Neural cell (in vitro differentiated cells): Measurements from ENCODE around the gene RET. TPM values are rescaled to one million over a fixed set of nuclear protein-coding genes. Genes with fewer than 3 reads are reported as not detected.

Experiments used
- H2AFZ ChIP-seq: fragments of 200-600, 300-800 bp; sonication (generic), shearing (Covaris generic); 2 replicates; pipeline ENCODE4 v1.6.0; 2014; ENCODE audit warnings: low read depth, mild to moderate bottlenecking, antibody characterized with exemption, low read length, moderate library complexity
- H3F3A ChIP-seq: fragments of 200-600 bp; shearing (Covaris generic); 2 replicates; pipeline ENCODE4 v1.6.1; 2016; ENCODE audit warnings: mild to moderate bottlenecking, moderate library complexity, mixed read lengths, antibody characterized with exemption, low read length; ENCODE audit not compliant: insufficient read depth, poor library complexity, severe bottlenecking
- H3K27ac ChIP-seq: fragments of 200-600, 300-800 bp; sonication (generic), shearing (Covaris generic); 2 replicates; pipeline ENCODE4 v1.5.1; 2014; ENCODE audit warnings: mild to moderate bottlenecking, low read length, moderate library complexity
- H3K27me3 ChIP-seq: fragments of 300-800, 200-600 bp; sonication (generic), shearing (Covaris generic); 2 replicates; pipeline ENCODE4 v1.6.0; 2014; ENCODE audit warnings: mild to moderate bottlenecking, low read depth, low read length, moderate library complexity; ENCODE audit not compliant: insufficient read depth
- H3K36me3 ChIP-seq: fragments of 300-800, 200-600 bp; sonication (generic), shearing (Covaris generic); 2 replicates; pipeline ENCODE4 v1.5.1; 2014; ENCODE audit warnings: mild to moderate bottlenecking, antibody characterized with exemption, low read length, moderate library complexity; ENCODE audit not compliant: insufficient read depth
- H3K4me2 ChIP-seq: fragments of 300-800, 200-600 bp; sonication (generic), shearing (Covaris generic); 2 replicates; pipeline ENCODE4 v1.6.0; 2014; ENCODE audit warnings: mild to moderate bottlenecking, low read length
- H3K4me3 ChIP-seq: fragments of 300-800, 200-600 bp; sonication (generic), shearing (Covaris generic); 2 replicates; pipeline ENCODE4 v1.5.1; 2014; ENCODE audit warnings: mild to moderate bottlenecking, low read length, moderate library complexity
- H3K79me2 ChIP-seq: fragments of 200-600 bp; shearing (Covaris generic); replicated peaks from 2 replicates; pipeline ENCODE4 v1.6.0; 2014; ENCODE audit warnings: mild to moderate bottlenecking, low read length, moderate library complexity; ENCODE audit not compliant: insufficient read depth
- H3K9ac ChIP-seq: fragments of 300-800, 200-600 bp; sonication (generic), shearing (Covaris generic); 2 replicates; pipeline ENCODE4 v1.6.1; 2016; ENCODE audit warnings: mild to moderate bottlenecking, low read length, mixed read lengths
- H3K9me2 ChIP-seq: fragments of 200-600 bp; shearing (Covaris generic); 2 replicates; pipeline ENCODE4 v1.6.1; 2016; ENCODE audit warnings: mild to moderate bottlenecking, low read length, mixed read lengths; ENCODE audit not compliant: insufficient read depth
- H3K9me3 ChIP-seq: fragments of 200-600, 300-800 bp; sonication (generic), shearing (Covaris generic); 2 replicates; pipeline ENCODE4 v1.6.1; 2016; ENCODE audit warnings: mild to moderate bottlenecking, mixed run types, low read length, moderate library complexity, mixed read lengths
- H4K20me1 ChIP-seq: fragments of 200-600 bp; shearing (Covaris generic); 2 replicates; pipeline ENCODE4 v1.6.1; 2016; ENCODE audit warnings: mild to moderate bottlenecking, mixed run types; ENCODE audit not compliant: insufficient read depth
- EP300 ChIP-seq: fragments of 450-650 bp; conservative IDR thresholded peaks from 2 replicates; pipeline ENCODE4 v1.6.1; 2014; ENCODE audit warnings: antibody characterized with exemption, mild to moderate bottlenecking, moderate library complexity; ENCODE audit not compliant: poor library complexity, severe bottlenecking
- EZH2 ChIP-seq: fragments of 200-600, 300-800 bp; shearing (Covaris generic), sonication (generic); IDR thresholded peaks from 2 replicates; pipeline ENCODE4 v1.6.1; 2014; ENCODE audit warnings: antibody characterized with exemption, low read length, borderline replicate concordance, mild to moderate bottlenecking; ENCODE audit not compliant: insufficient read depth, poor library complexity, severe bottlenecking
- MXI1 ChIP-seq: fragments of 450-650 bp; conservative IDR thresholded peaks from 2 replicates; pipeline ENCODE4 v1.6.1; 2014; ENCODE audit warnings: antibody characterized with exemption, mild to moderate bottlenecking; ENCODE audit not compliant: poor library complexity, severe bottlenecking
- POLR2AphosphoS5 ChIP-seq: IDR thresholded peaks from 2 replicates; pipeline ENCODE4 v1.6.1; 2012
- RAD21 ChIP-seq: fragments of 450-650 bp; conservative IDR thresholded peaks from 2 replicates; pipeline ENCODE4 v1.6.1; 2014; ENCODE audit warnings: antibody characterized with exemption, mild to moderate bottlenecking, moderate library complexity
- SMC3 ChIP-seq: fragments of 450-650 bp; conservative IDR thresholded peaks from 2 replicates; pipeline ENCODE4 v1.6.1; 2014; ENCODE audit warnings: antibody characterized with exemption, mild to moderate bottlenecking, moderate library complexity; ENCODE audit not compliant: poor library complexity
- TAF1 ChIP-seq: IDR thresholded peaks from 2 replicates; pipeline ENCODE4 v1.6.1; 2012; ENCODE audit warnings: low read depth
- polyA plus RNA-seq: library from polyadenylated mRNA; depleted of rRNA; stranded (reverse); fragments of >200 nt; gene quantifications from 2 replicates; pipeline ENCODE4 v1.2.3, GENCODE V29; 2014
- TF ChIP-seq, protein P1 (sequence below): IDR thresholded peaks from 2 replicates; pipeline ENCODE4 v1.6.1; 2012; ENCODE audit warnings: borderline replicate concordance
- TF ChIP-seq, protein P2 (sequence below): fragments of 450-650 bp; IDR thresholded peaks from 2 replicates; pipeline ENCODE4 v1.5.1; 2014; ENCODE audit warnings: antibody characterized with exemption, mild to moderate bottlenecking, moderate library complexity; ENCODE audit not compliant: poor library complexity, severe bottlenecking

Gene RET
- polyA plus RNA-seq, 1 donor from 2014 or later: 1.7 TPM

DNA sequence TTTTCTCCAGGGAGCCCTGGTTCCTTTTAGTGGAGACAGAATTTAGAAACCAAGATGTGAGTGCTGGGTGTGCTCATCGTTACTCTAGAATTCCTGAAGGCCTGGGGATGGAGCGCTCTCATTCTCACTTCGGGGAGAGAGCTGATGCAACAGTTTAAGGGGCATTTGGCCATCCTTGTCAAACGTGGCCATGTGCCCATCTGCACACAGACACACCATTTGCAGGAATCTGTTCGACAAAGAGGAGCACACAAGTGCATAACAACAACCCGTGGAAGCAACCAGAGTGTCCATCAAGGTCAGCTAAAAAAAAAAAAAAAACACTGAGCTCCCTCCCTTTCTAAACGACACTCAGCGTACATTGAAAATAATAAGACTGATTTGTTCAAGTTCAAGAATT is 23.0 kb upstream of the RET start:
- TF ChIP-seq, protein P1, sequence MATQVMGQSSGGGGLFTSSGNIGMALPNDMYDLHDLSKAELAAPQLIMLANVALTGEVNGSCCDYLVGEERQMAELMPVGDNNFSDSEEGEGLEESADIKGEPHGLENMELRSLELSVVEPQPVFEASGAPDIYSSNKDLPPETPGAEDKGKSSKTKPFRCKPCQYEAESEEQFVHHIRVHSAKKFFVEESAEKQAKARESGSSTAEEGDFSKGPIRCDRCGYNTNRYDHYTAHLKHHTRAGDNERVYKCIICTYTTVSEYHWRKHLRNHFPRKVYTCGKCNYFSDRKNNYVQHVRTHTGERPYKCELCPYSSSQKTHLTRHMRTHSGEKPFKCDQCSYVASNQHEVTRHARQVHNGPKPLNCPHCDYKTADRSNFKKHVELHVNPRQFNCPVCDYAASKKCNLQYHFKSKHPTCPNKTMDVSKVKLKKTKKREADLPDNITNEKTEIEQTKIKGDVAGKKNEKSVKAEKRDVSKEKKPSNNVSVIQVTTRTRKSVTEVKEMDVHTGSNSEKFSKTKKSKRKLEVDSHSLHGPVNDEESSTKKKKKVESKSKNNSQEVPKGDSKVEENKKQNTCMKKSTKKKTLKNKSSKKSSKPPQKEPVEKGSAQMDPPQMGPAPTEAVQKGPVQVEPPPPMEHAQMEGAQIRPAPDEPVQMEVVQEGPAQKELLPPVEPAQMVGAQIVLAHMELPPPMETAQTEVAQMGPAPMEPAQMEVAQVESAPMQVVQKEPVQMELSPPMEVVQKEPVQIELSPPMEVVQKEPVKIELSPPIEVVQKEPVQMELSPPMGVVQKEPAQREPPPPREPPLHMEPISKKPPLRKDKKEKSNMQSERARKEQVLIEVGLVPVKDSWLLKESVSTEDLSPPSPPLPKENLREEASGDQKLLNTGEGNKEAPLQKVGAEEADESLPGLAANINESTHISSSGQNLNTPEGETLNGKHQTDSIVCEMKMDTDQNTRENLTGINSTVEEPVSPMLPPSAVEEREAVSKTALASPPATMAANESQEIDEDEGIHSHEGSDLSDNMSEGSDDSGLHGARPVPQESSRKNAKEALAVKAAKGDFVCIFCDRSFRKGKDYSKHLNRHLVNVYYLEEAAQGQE: no peak
- TF ChIP-seq MXI1 (no peak), EZH2 (no peak), POLR2AphosphoS5 (no peak)
- TF ChIP-seq, protein P2, sequence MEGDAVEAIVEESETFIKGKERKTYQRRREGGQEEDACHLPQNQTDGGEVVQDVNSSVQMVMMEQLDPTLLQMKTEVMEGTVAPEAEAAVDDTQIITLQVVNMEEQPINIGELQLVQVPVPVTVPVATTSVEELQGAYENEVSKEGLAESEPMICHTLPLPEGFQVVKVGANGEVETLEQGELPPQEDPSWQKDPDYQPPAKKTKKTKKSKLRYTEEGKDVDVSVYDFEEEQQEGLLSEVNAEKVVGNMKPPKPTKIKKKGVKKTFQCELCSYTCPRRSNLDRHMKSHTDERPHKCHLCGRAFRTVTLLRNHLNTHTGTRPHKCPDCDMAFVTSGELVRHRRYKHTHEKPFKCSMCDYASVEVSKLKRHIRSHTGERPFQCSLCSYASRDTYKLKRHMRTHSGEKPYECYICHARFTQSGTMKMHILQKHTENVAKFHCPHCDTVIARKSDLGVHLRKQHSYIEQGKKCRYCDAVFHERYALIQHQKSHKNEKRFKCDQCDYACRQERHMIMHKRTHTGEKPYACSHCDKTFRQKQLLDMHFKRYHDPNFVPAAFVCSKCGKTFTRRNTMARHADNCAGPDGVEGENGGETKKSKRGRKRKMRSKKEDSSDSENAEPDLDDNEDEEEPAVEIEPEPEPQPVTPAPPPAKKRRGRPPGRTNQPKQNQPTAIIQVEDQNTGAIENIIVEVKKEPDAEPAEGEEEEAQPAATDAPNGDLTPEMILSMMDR: no peak

DNA sequence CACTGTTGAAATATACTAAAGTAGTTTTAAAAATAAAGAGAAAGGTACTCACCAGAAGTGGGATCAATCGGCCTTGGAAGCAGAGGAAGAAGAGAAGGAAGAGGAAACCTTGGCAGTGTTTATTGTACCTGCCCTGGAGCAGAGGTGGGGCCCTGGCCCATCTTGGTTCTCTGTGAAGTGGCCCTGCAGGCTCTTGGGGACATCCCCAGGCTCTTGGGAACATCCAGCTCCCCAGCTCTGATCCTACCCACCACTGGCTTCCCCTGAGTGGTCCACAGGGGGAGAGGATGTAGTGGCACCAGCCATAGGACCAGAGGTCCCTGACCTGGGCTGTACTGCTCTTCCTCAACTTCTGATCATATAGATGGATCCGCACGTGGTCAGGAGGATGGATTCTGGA is 22.3 kb upstream of the RET start:
- H3K9ac ChIP-seq: no peak overlapping the region
- H4K20me1 ChIP-seq: no peaks in the 10 kb centered on the region
- TF ChIP-seq EP300: no peak
- no peak for TF ChIP-seq POLR2AphosphoS5
- TF ChIP-seq, protein P1: no peak
- TF ChIP-seq SMC3: no peak
- no peak for TF ChIP-seq RAD21
- TF ChIP-seq TAF1: no peak
- no peak for TF ChIP-seq EZH2
- no peak for TF ChIP-seq MXI1
- TF ChIP-seq, protein P2: no peak
- no peaks in the 10 kb centered on the region for H3K79me2 ChIP-seq
- H3K4me3 ChIP-seq: no peak overlapping the region
- H3K36me3 ChIP-seq: no peaks in the 10 kb centered on the region
- no peaks in the 10 kb centered on the region for H3K27me3 ChIP-seq
- no peak overlapping the region for H3K4me2 ChIP-seq
- no peak overlapping the region for H3K27ac ChIP-seq
- H2AFZ ChIP-seq: no peak overlapping the region
- no peaks in the 10 kb centered on the region for H3K9me3 ChIP-seq
- H3K9me2 ChIP-seq: no peaks in the 10 kb centered on the region
- H3F3A ChIP-seq: no peaks in the 10 kb centered on the region

More for the DNA sequence above, 23.0 kb upstream of the RET start:
- Histone ChIP-seq H2AFZ (no peak overlapping the region), H3K36me3 (no peaks in the 10 kb centered on the region), H3K9ac (no peak overlapping the region), H3K27me3 (no peaks in the 10 kb centered on the region), H3K4me2 (no peak overlapping the region), H4K20me1 (no peaks in the 10 kb centered on the region), H3K4me3 (no peak overlapping the region), H3F3A (no peaks in the 10 kb centered on the region), H3K79me2 (no peaks in the 10 kb centered on the region), H3K27ac (no peak overlapping the region), H3K9me3 (no peaks in the 10 kb centered on the region), H3K9me2 (no peaks in the 10 kb centered on the region)
